ENCODE data around the gene ZNF334.
A peak's percentile ranks its signal among the peaks of the same experiment; 100 is the strongest.

ZNF334 gene

DNA sequence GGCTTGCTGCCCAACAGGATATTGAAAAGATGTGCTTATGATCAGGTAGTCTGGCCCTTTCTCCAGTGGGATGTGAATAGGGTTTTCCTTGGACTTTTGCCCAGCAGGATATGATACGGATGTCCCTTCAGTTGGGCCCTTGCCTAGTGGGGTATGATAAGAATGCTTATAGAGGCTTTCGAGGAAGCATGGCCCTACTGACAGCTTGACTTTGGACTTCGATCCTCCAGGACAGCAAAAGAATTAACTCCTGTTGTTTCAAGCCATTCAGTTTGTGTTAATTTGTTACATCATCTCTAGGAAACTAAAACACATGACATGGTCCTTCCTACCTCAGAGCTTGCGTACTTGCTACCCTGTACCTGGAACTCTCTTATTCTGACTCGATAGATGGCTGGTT is 9.7 kb upstream of the ZNF334 start:
- Histone ChIP-seq H3K36me3 (ENCODE audit: insufficient read depth, low read length) (no peaks in the 10 kb centered on the region), H3K4me1 (ENCODE audit: insufficient read depth, low read length, poor library complexity, severe bottlenecking) (no peaks in the 10 kb centered on the region), H3K9me3 (ENCODE audit: insufficient read depth, low read depth, low read length) (no peaks in the 10 kb centered on the region), H3K4me2 (ENCODE audit: low read depth, low read length, poor library complexity, severe bottlenecking) (no peak overlapping the region), H3K9ac (ENCODE audit: low read depth, low read length, poor library complexity, severe bottlenecking) (no peak overlapping the region), H2AFZ (ENCODE audit: low read length) (no peak overlapping the region), H3K27me3 (ENCODE audit: insufficient read depth, low read length, poor library complexity, severe bottlenecking) (no peaks in the 10 kb centered on the region), H3F3A (ENCODE audit: low read depth) (no peaks in the 10 kb centered on the region), H3K4me3 (ENCODE audit: low read length, poor library complexity, severe bottlenecking) (no peak overlapping the region), H3K79me2 (ENCODE audit: insufficient read depth, low read length) (no peaks in the 10 kb centered on the region), H4K20me1 (ENCODE audit: insufficient read depth, low read length, poor library complexity, severe bottlenecking) (no peaks in the 10 kb centered on the region), H3K9me2 (replicated peaks; ENCODE audit: low read depth, low read length) (no peaks in the 10 kb centered on the region)
- TF ChIP-seq EZH2phosphoT487 (IDR thresholded peaks at IDR 0.05; ENCODE audit: borderline replicate concordance) = no peak
- TF ChIP-seq, protein P1, sequence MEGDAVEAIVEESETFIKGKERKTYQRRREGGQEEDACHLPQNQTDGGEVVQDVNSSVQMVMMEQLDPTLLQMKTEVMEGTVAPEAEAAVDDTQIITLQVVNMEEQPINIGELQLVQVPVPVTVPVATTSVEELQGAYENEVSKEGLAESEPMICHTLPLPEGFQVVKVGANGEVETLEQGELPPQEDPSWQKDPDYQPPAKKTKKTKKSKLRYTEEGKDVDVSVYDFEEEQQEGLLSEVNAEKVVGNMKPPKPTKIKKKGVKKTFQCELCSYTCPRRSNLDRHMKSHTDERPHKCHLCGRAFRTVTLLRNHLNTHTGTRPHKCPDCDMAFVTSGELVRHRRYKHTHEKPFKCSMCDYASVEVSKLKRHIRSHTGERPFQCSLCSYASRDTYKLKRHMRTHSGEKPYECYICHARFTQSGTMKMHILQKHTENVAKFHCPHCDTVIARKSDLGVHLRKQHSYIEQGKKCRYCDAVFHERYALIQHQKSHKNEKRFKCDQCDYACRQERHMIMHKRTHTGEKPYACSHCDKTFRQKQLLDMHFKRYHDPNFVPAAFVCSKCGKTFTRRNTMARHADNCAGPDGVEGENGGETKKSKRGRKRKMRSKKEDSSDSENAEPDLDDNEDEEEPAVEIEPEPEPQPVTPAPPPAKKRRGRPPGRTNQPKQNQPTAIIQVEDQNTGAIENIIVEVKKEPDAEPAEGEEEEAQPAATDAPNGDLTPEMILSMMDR (conservative IDR thresholded peaks at IDR 0.05; ENCODE audit: low read length) = no peak

DNA sequence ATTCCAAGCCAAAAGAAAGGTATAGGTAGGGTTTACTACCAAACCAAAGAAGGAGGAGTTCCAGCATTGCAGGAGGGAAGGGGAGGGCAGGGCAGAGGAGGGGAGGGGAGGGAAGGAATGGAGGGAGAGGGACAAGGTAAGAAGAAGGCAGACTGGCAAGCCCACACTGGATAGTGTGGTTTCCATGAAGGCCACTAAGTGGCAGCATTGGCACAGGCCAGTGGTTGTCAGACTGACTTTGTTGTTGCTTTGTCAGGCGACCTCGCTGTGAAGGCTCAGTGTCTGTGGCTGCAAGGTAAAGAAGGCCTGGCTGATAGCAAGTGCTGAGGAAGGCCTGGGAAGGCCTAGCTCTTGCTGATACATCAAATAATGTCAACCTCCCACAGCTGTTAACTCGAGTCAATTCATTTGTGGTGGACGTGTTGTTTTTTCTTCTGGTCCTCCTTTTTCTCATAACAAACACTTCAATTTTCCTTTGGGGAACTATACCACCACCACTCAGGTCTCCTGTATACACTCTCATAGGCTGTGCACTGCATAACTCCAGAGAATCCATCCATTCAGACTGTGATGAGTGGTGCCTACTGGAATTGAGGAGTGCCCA is 7.7 kb upstream of the ZNF334 start:
- Histone ChIP-seq H3K4me2 (ENCODE audit: low read depth, low read length, poor library complexity, severe bottlenecking) (no peak overlapping the region), H4K20me1 (ENCODE audit: insufficient read depth, low read length, poor library complexity, severe bottlenecking) (no peaks in the 10 kb centered on the region), H3K27me3 (ENCODE audit: insufficient read depth, low read length, poor library complexity, severe bottlenecking) (no peaks in the 10 kb centered on the region), H3K36me3 (ENCODE audit: insufficient read depth, low read length) (no peaks in the 10 kb centered on the region), H2AFZ (ENCODE audit: low read length) (no peak overlapping the region), H3K9me3 (ENCODE audit: insufficient read depth, low read depth, low read length) (no peaks in the 10 kb centered on the region), H3K4me1 (ENCODE audit: insufficient read depth, low read length, poor library complexity, severe bottlenecking) (no peaks in the 10 kb centered on the region), H3K79me2 (ENCODE audit: insufficient read depth, low read length) (no peaks in the 10 kb centered on the region), H3K9ac (ENCODE audit: low read depth, low read length, poor library complexity, severe bottlenecking) (no peak overlapping the region), H3K9me2 (replicated peaks; ENCODE audit: low read depth, low read length) (no peaks in the 10 kb centered on the region), H3F3A (ENCODE audit: low read depth) (no peaks in the 10 kb centered on the region), H3K4me3 (ENCODE audit: low read length, poor library complexity, severe bottlenecking) (no peak overlapping the region)
- TF ChIP-seq, protein P1 (conservative IDR thresholded peaks at IDR 0.05; ENCODE audit: low read length) = peak; percentile 78
- TF ChIP-seq EZH2phosphoT487 (IDR thresholded peaks at IDR 0.05; ENCODE audit: borderline replicate concordance) = no peak

DNA sequence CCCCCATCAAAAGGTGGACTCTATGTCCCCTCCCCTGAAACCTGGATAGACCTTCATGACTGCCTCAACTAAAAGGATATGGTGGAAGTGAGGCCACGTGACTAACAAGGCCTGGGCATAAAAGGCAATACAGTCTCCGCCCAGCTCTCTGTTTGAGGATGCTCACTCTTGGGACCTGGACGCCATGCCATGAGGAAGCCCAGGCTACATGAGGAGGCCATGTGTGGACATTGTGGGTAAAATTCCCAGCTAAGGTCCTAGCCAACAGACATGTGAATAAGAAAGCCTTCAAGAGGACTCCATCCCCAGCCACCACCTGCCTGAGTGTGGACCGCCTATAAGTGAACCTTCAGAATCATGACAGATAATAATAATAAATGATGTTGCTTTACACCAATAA is 7.2 kb upstream of the ZNF334 start:
- H3K9me2 ChIP-seq (replicated peaks; ENCODE audit: low read depth, low read length) = no peaks in the 10 kb centered on the region
- TF ChIP-seq, protein P1 (conservative IDR thresholded peaks at IDR 0.05; ENCODE audit: low read length) = no peak
- TF ChIP-seq EZH2phosphoT487 (IDR thresholded peaks at IDR 0.05; ENCODE audit: borderline replicate concordance) = no peak
- no peak overlapping the region for H3K9ac ChIP-seq (ENCODE audit: low read depth, low read length, poor library complexity, severe bottlenecking)

More for the DNA sequence above, 7.2 kb upstream of the ZNF334 start:
- no peaks in the 10 kb centered on the region for H3F3A ChIP-seq (ENCODE audit: low read depth)
- no peaks in the 10 kb centered on the region for H3K9me3 ChIP-seq (ENCODE audit: insufficient read depth, low read depth, low read length)
- H3K27me3 ChIP-seq (ENCODE audit: insufficient read depth, low read length, poor library complexity, severe bottlenecking) = no peaks in the 10 kb centered on the region
- no peaks in the 10 kb centered on the region for H4K20me1 ChIP-seq (ENCODE audit: insufficient read depth, low read length, poor library complexity, severe bottlenecking)
- H3K4me3 ChIP-seq (ENCODE audit: low read length, poor library complexity, severe bottlenecking) = no peak overlapping the region
- no peaks in the 10 kb centered on the region for H3K36me3 ChIP-seq (ENCODE audit: insufficient read depth, low read length)
- no peaks in the 10 kb centered on the region for H3K79me2 ChIP-seq (ENCODE audit: insufficient read depth, low read length)
- no peak overlapping the region for H2AFZ ChIP-seq (ENCODE audit: low read length)
- H3K4me1 ChIP-seq (ENCODE audit: insufficient read depth, low read length, poor library complexity, severe bottlenecking) = no peaks in the 10 kb centered on the region
- H3K4me2 ChIP-seq (ENCODE audit: low read depth, low read length, poor library complexity, severe bottlenecking) = no peak overlapping the region
